ENCODE results near the gene PPIL6.

The PPIL6 gene

GRCh38 chr6:109443425-109443950 is 3.1 kb upstream of the PPIL6 start:
- no peaks in the 10 kb centered on the region for H4K20me1 ChIP-seq (ENCODE audit: insufficient read depth, low read length)
- H3K27ac ChIP-seq (ENCODE audit: low read length), result no peak overlapping the region
- peaks cover 7% of the 10 kb centered on the region; the same call in 1 of the 2 replicates for H3K79me2 ChIP-seq (ENCODE audit: low read length)
- no peak overlapping the region for H2AFZ ChIP-seq (ENCODE audit: low read depth, low read length)
- no peak overlapping the region for H3K4me3 ChIP-seq (ENCODE audit: low read length)
- H3K27me3 ChIP-seq (ENCODE audit: low read depth, low read length), result no peaks in the 10 kb centered on the region
- H3K36me3 ChIP-seq (replicated peaks; ENCODE audit: low read depth, low read length), result peaks cover 10% of the 10 kb centered on the region
- no peak overlapping the region for H3K4me2 ChIP-seq (ENCODE audit: low read length)
- H3K4me1 ChIP-seq (ENCODE audit: low read length), result peaks cover 10% of the 10 kb centered on the region
- H3K9ac ChIP-seq (ENCODE audit: low read length), result no peak overlapping the region
- no peak for TF ChIP-seq CTCF (IDR thresholded peaks at IDR 0.05; ENCODE audit: low read depth, low read length)
- TF ChIP-seq EZH2phosphoT487 (IDR thresholded peaks at IDR 0.05; ENCODE audit: low read depth), result no peak
- no peaks in the 10 kb centered on the region for H3K9me3 ChIP-seq (ENCODE audit: insufficient read depth, low read length)

- no peak overlapping the region for H3K4me3 ChIP-seq (ENCODE audit: low read length)
These were observed 2.0 kb upstream of the PPIL6 start for GRCh38 chr6:109442393-109442924.

GRCh38 chr6:109441069-109441816 is 815 bp upstream of the PPIL6 start:
- TF ChIP-seq CTCF (IDR thresholded peaks at IDR 0.05; ENCODE audit: low read depth, low read length) (no peak), EZH2phosphoT487 (IDR thresholded peaks at IDR 0.05; ENCODE audit: low read depth) (no peak)
- Histone ChIP-seq H3K36me3 (replicated peaks; ENCODE audit: low read depth, low read length) (peaks cover 10% of the 10 kb centered on the region), H4K20me1 (ENCODE audit: insufficient read depth, low read length) (no peaks in the 10 kb centered on the region), H3K79me2 (ENCODE audit: low read length) (peaks cover 7% of the 10 kb centered on the region; the same call in 1 of the 2 replicates), H3K4me1 (ENCODE audit: low read length) (peaks cover 10% of the 10 kb centered on the region), H3K4me3 (ENCODE audit: low read length) (peak overlapping the region; percentile 92), H3K9me3 (ENCODE audit: insufficient read depth, low read length) (no peaks in the 10 kb centered on the region), H3K27me3 (ENCODE audit: low read depth, low read length) (no peaks in the 10 kb centered on the region), H3K9ac (ENCODE audit: low read length) (peak overlapping the region; percentile 90), H3K4me2 (ENCODE audit: low read length) (peak overlapping the region; percentile 97), H2AFZ (ENCODE audit: low read depth, low read length) (peak overlapping the region; percentile 83), H3K27ac (ENCODE audit: low read length) (peak overlapping the region; percentile 49)

More at GRCh38 chr6:109442393-109442924, 2.0 kb upstream of the PPIL6 start:
- Histone ChIP-seq H4K20me1 (ENCODE audit: insufficient read depth, low read length) (no peaks in the 10 kb centered on the region), H3K36me3 (replicated peaks; ENCODE audit: low read depth, low read length) (peaks cover 10% of the 10 kb centered on the region), H2AFZ (ENCODE audit: low read depth, low read length) (no peak overlapping the region), H3K9ac (ENCODE audit: low read length) (no peak overlapping the region), H3K9me3 (ENCODE audit: insufficient read depth, low read length) (no peaks in the 10 kb centered on the region), H3K4me1 (ENCODE audit: low read length) (peaks cover 10% of the 10 kb centered on the region), H3K27ac (ENCODE audit: low read length) (no peak overlapping the region), H3K27me3 (ENCODE audit: low read depth, low read length) (no peaks in the 10 kb centered on the region), H3K79me2 (ENCODE audit: low read length) (peaks cover 7% of the 10 kb centered on the region; the same call in 1 of the 2 replicates), H3K4me2 (ENCODE audit: low read length) (no peak overlapping the region)
- TF ChIP-seq CTCF (IDR thresholded peaks at IDR 0.05; ENCODE audit: low read depth, low read length), result no peak
- TF ChIP-seq EZH2phosphoT487 (IDR thresholded peaks at IDR 0.05; ENCODE audit: low read depth), result no peak

GRCh38 chr6:109436041-109436440 is 4.4 kb downstream of the PPIL6 start:
- peaks cover 13% of the 10 kb centered on the region for H3K4me1 ChIP-seq (ENCODE audit: low read length)
- no peaks in the 10 kb centered on the region for H3K36me3 ChIP-seq (replicated peaks; ENCODE audit: low read depth, low read length)
- no peak overlapping the region for H3K4me3 ChIP-seq (ENCODE audit: low read length)
- no peak overlapping the region for H2AFZ ChIP-seq (ENCODE audit: low read depth, low read length)
- TF ChIP-seq CTCF (IDR thresholded peaks at IDR 0.05; ENCODE audit: low read depth, low read length) (no peak), EZH2phosphoT487 (IDR thresholded peaks at IDR 0.05; ENCODE audit: low read depth) (no peak)
- H3K79me2 ChIP-seq (ENCODE audit: low read length), result no peaks in the 10 kb centered on the region; the same call in 1 of the 2 replicates
- no peaks in the 10 kb centered on the region for H3K9me3 ChIP-seq (ENCODE audit: insufficient read depth, low read length)
- no peaks in the 10 kb centered on the region for H3K27me3 ChIP-seq (ENCODE audit: low read depth, low read length)
- no peaks in the 10 kb centered on the region for H4K20me1 ChIP-seq (ENCODE audit: insufficient read depth, low read length)
- H3K9ac ChIP-seq (ENCODE audit: low read length), result no peak overlapping the region
- no peak overlapping the region for H3K27ac ChIP-seq (ENCODE audit: low read length)
- no peak overlapping the region for H3K4me2 ChIP-seq (ENCODE audit: low read length)

Measured in OCI-LY3 (cell line).